ENCODE results near the gene PCDHGA9. TPM values are rescaled to one million over a fixed set of nuclear protein-coding genes. Genes with fewer than 3 reads are reported as not detected.

Gene PCDHGA9
- total RNA-seq (ENCODE audit: low replicate concordance) = 1.7 and 2.8 TPM in 2 replicates

DNA sequence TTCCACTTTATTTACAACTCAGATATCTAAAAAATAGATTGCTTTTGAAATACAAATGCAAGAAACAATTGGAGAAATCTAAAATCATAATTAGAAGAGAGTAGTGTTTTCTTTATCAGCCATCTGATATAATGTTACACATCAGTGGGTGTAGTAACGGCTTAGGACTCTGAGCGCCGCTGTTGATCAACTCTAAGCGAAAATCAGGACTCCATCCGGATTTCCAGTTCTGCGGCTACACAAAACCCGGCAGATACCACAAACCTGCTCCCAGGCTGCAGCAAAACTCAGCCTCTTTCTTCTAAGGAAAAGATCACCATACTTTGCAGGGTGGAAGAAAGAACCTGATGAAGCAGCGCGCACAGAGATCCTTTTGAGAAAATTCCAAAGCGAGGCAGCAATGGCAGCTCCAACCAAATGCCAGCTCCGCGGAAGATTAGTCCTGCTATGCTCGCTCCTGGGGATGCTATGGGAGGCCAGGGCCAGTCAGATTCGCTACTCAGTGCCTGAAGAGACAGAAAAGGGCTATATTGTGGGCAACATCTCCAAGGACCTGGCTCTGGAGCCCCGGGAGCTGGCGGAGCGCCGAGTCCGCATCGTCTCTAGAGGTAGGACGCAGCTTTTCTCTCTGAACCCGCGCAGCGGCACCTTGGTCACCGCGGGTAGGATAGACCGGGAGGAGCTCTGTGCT, at the start of gene PCDHGA9:
Gene PCDHGA9, plus strand, starts transcription at position 226 of the 691 bp plus-strand sequence. Its CDS starts 175 bp downstream, at position 401.

GRCh38 chr5:141354900-141355469, 47.6 kb upstream of the PCDHGA9 start, which contains the start of gene PCDHGA4:
Gene PCDHGA4 (plus strand): TSS chr5:141355021. CDS start chr5:141355108, 87 bp downstream.

GRCh38 chr5:141359790-141360426, 42.7 kb upstream of the PCDHGA9 start, which contains the start of gene PCDHGB2:
Gene PCDHGB2 (plus strand): TSS chr5:141359994. CDS start chr5:141360136, 142 bp downstream.

GRCh38 chr5:141363952-141364660, 38.5 kb upstream of the PCDHGA9 start, which contains the start of gene PCDHGA5:
Gene PCDHGA5 (plus strand): TSS chr5:141364162. CDS start chr5:141364331, 169 bp downstream.

GRCh38 chr5:141369994-141370848, 32.4 kb upstream of the PCDHGA9 start, which contains the start of gene PCDHGB3:
Gene PCDHGB3 (plus strand): TSS chr5:141370242. CDS start chr5:141370395, 153 bp downstream.

GRCh38 chr5:141373673-141374317, 28.8 kb upstream of the PCDHGA9 start, which contains the start of gene PCDHGA6:
Gene PCDHGA6 (plus strand): TSS chr5:141373891. CDS start chr5:141374084, 193 bp downstream.

GRCh38 chr5:141382469-141383294, 19.9 kb upstream of the PCDHGA9 start, which contains the start of gene PCDHGA7:
Gene PCDHGA7 (plus strand): TSS chr5:141382742. CDS start chr5:141382900, 158 bp downstream.

DNA sequence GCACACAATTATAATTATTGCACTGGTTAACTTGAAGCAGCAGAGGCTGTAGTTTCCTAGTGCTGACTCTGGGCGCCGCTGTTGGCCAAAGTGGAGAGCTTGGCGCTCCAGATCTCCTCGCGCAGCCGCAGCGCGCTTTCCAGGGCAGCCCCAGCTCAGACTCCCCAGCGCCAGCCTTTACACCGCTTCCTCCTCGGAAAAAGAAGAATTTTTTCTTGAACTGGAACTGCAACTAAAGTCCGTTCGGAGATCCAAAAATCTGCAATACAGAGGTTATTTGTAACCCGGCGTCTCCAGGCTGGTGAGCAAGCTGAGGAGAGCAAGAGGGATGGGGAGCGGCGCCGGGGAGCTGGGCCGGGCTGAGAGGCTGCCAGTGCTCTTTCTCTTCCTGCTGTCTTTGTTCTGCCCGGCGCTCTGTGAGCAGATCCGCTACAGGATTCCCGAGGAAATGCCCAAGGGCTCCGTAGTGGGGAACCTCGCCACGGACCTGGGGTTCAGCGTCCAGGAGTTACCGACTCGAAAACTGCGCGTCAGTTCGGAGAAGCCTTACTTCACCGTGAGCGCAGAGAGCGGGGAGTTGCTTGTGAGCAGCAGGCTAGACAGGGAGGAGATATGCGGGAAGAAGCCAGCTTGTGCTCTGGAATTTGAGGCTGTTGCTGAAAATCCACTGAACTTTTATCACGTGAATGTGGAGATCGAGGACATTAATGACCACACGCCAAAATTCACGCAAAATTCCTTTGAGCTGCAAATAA, 14.8 kb upstream of the PCDHGA9 start, which contains the start of gene PCDHGB4:
Gene PCDHGB4, plus strand, starts transcription at position 142 of the 755 bp plus-strand sequence. Its CDS starts 187 bp downstream, at position 329.

GRCh38 chr5:141392429-141393198, 10.0 kb upstream of the PCDHGA9 start, which contains the start of gene PCDHGA8:
Gene PCDHGA8 (plus strand): TSS chr5:141392633. CDS start chr5:141392814, 181 bp downstream.

GRCh38 chr5:141397756-141398551, 4.6 kb upstream of the PCDHGA9 start, which contains the start of gene PCDHGB5:
Gene PCDHGB5 (plus strand): TSS chr5:141397947. CDS start chr5:141398128, 181 bp downstream.

GRCh38 chr5:141407790-141408505, 5.4 kb downstream of the PCDHGA9 start, which contains the start of gene PCDHGB6:
Gene PCDHGB6 (plus strand): TSS chr5:141408021. CDS start chr5:141408203, 182 bp downstream.

DNA sequence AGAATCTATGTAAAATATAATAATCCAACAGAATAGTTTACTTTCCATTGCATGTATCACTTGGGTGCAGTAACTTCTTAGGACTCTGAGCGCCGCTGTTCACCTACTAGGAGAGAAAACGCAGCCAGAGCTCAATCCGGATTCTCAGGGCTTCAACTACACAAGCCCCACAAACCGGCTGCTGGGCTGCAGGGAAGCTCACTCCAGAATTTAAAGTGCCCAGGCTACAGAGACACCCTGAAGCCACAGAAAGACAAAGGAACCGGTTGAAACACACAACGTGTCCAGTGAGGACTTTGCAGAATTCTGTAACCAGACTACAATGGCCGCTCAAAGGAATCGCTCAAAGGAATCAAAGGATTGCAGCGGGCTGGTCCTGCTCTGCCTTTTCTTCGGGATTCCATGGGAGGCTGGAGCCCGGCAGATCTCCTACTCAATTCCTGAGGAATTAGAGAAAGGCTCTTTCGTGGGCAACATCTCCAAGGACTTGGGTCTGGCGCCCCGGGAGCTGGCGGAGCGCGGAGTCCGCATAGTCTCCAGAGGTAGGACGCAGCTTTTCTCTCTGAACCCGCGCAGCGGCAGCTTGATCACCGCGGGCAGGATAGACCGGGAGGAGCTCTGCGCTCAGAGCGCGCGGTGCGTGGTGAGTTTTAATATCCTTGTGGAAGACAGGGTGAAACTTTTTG, 10.4 kb downstream of the PCDHGA9 start, which contains the start of gene PCDHGA10:
Gene PCDHGA10, plus strand, starts transcription at position 134 of the 686 bp plus-strand sequence. Its CDS starts 189 bp downstream, at position 323.

GRCh38 chr5:141417494-141418172, 15.1 kb downstream of the PCDHGA9 start, which contains the start of gene PCDHGB7:
Gene PCDHGB7 (plus strand): TSS chr5:141417677. CDS start chr5:141417860, 183 bp downstream.

GRCh38 chr5:141420855-141421488, 18.4 kb downstream of the PCDHGA9 start, which contains the start of gene PCDHGA11:
Gene PCDHGA11 (plus strand): TSS chr5:141421051. CDS start chr5:141421228, 177 bp downstream.

